ENCODE data around the gene TC2N. TPM values are rescaled to one million over a fixed set of nuclear protein-coding genes. Genes with fewer than 3 reads are reported as not detected.

Gene TC2N
- total and polyA plus RNA-seq, 2 donors (not counting 3 experiments of a cell fraction or from before 2014, with no cell fraction given) = 0.40 TPM; not detected in 1

DNA sequence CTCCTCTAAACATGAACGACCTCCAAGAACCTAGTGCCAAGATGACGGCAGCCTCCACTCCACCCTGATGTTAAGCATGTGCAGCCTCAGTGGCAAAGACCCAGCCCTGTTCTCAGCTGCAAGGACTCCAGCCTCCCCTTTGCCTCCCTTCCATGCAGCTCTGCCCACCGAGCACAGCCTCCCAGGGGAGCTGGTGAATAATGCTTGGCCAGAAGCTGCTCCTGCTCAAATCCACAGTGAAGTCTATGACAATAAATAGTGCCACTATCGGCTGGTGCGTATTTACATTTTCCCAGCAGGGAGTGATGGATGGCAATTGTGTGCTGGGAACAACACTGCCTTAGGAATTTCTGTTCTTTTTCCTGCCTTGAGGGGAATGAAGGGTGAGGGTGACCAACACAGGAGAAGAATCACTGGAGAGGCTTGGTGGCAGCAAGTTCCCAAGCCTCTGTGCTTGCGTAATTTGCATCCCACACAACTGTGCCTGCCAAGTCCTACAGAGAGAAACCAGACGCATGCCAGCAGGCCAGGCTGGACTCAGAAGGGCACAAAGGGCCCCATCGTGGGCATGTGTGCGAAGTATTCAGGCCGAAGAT is 29.9 kb upstream of the TC2N start:
- H3K27ac ChIP-seq (ENCODE audit: insufficient read depth, low read depth, low read length) = no peak overlapping the region
- no TSS peak for BruUV-seq (replicated peaks)
- CTCF ChIA-PET = interaction anchor here (1.3 to 1.5 kb wide), 2 partner anchors 100 to 248 kb away, joined by 4 to 5 read pairs; no protein-coding TSS in a partner anchor
- H3K9me3 ChIP-seq (replicated peaks; ENCODE audit: control insufficient read depth, insufficient read depth, low read length) = no peaks in the 10 kb centered on the region
- H2AFZ ChIP-seq (ENCODE audit: low read depth, low read length) = no peak overlapping the region
- FAIRE-seq = no peak
- H3K4me2 ChIP-seq (ENCODE audit: insufficient read depth, low read length) = no peak overlapping the region
- dilution Hi-C loops (cut with MboI; ENCODE audit: extremely low pct_ligation_motif_present, low sequenced_read_pairs) = no loop called here
- H3K27me3 ChIP-seq (ENCODE audit: control insufficient read depth in 2 of 2, insufficient read depth in 2 of 2, low read length in 2 of 2) = peaks cover 0 to 7% of the 10 kb centered on the region in 2 experiments
- no peaks in the 10 kb centered on the region for H3K9me1 ChIP-seq (replicated peaks; ENCODE audit: control insufficient read depth, extremely low read depth, insufficient read depth, low read length)
- no peaks in the 10 kb centered on the region for H3K79me2 ChIP-seq (ENCODE audit: control insufficient read depth, insufficient read depth, low read length)
- POLR2A ChIA-PET = no interaction called here
- H3K9ac ChIP-seq (replicated peaks; ENCODE audit: extremely low read depth, insufficient read depth, low read length) = no peak overlapping the region
- DNase-seq (ENCODE audit: low read depth, low spot score) = peak; percentile 33
- H3K4me1 ChIP-seq (ENCODE audit: control insufficient read depth, extremely low read depth, insufficient read depth, low read length) = no peaks in the 10 kb centered on the region
- TF ChIP-seq, protein P1, sequence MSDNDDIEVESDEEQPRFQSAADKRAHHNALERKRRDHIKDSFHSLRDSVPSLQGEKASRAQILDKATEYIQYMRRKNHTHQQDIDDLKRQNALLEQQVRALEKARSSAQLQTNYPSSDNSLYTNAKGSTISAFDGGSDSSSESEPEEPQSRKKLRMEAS (IDR thresholded peaks at IDR 0.05; ENCODE audit: insufficient read depth, insufficient read length) = no peak
- TF ChIP-seq FOS (IDR thresholded peaks at IDR 0.05; ENCODE audit: borderline replicate concordance, insufficient read depth, low read length) (no peak), POLR2A (IDR thresholded peaks at IDR 0.05; ENCODE audit: low read depth, low read length) (no peak), EZH2 (IDR thresholded peaks at IDR 0.05; ENCODE audit: borderline replicate concordance, low read depth, low read length, severe bottlenecking) (no peak), POLR2AphosphoS5 (IDR thresholded peaks at IDR 0.05; ENCODE audit: insufficient read depth, low read depth, low read length) (no peak), MYC (IDR thresholded peaks at IDR 0.05; ENCODE audit: low read depth, low read length) (no peak), JUN (IDR thresholded peaks at IDR 0.05; ENCODE audit: borderline replicate concordance, insufficient read depth, insufficient read length, low read depth) (no peak), GATA2 (IDR thresholded peaks at IDR 0.05; ENCODE audit: insufficient read depth, insufficient read length, low read depth, low read length) (no peak)
- TF ChIP-seq, protein P2, sequence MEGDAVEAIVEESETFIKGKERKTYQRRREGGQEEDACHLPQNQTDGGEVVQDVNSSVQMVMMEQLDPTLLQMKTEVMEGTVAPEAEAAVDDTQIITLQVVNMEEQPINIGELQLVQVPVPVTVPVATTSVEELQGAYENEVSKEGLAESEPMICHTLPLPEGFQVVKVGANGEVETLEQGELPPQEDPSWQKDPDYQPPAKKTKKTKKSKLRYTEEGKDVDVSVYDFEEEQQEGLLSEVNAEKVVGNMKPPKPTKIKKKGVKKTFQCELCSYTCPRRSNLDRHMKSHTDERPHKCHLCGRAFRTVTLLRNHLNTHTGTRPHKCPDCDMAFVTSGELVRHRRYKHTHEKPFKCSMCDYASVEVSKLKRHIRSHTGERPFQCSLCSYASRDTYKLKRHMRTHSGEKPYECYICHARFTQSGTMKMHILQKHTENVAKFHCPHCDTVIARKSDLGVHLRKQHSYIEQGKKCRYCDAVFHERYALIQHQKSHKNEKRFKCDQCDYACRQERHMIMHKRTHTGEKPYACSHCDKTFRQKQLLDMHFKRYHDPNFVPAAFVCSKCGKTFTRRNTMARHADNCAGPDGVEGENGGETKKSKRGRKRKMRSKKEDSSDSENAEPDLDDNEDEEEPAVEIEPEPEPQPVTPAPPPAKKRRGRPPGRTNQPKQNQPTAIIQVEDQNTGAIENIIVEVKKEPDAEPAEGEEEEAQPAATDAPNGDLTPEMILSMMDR (IDR thresholded peaks at IDR 0.05; ENCODE audit: extremely low read depth in 1 of 2, insufficient read depth in 1 of 2, low read depth in 1 of 2, low read length in 2 of 2) = no peak
- H4K20me1 ChIP-seq (replicated peaks; ENCODE audit: control insufficient read depth, extremely low read depth, insufficient read depth, low read length) = no peaks in the 10 kb centered on the region
- intact Hi-C loops (cut with micrococcal nuclease) = no loop called here
- H3K36me3 ChIP-seq (ENCODE audit: control insufficient read depth in 2 of 2, extremely low read depth in 1 of 2, insufficient read depth in 2 of 2, low read length in 2 of 2) = no peaks in the 10 kb centered on the region
- H3K4me3 ChIP-seq (replicated peaks in 1 of 3; ENCODE audit: insufficient read depth in 1 of 3, low read depth in 1 of 3, low read length in 3 of 3) = no peak overlapping the region

Data from endothelial cell of umbilical vein (primary cell).